ENCODE results near the gene RHAG.

- no peak for TF ChIP-seq POLR2AphosphoS5 (IDR thresholded peaks at IDR 0.05; ENCODE audit: low read depth, low read length)
- no peak for TF ChIP-seq FOXP2 (optimal IDR thresholded peaks at IDR 0.05; ENCODE audit: borderline replicate concordance, extremely low read depth, extremely low read length, insufficient read depth)
- TF ChIP-seq, protein P1, sequence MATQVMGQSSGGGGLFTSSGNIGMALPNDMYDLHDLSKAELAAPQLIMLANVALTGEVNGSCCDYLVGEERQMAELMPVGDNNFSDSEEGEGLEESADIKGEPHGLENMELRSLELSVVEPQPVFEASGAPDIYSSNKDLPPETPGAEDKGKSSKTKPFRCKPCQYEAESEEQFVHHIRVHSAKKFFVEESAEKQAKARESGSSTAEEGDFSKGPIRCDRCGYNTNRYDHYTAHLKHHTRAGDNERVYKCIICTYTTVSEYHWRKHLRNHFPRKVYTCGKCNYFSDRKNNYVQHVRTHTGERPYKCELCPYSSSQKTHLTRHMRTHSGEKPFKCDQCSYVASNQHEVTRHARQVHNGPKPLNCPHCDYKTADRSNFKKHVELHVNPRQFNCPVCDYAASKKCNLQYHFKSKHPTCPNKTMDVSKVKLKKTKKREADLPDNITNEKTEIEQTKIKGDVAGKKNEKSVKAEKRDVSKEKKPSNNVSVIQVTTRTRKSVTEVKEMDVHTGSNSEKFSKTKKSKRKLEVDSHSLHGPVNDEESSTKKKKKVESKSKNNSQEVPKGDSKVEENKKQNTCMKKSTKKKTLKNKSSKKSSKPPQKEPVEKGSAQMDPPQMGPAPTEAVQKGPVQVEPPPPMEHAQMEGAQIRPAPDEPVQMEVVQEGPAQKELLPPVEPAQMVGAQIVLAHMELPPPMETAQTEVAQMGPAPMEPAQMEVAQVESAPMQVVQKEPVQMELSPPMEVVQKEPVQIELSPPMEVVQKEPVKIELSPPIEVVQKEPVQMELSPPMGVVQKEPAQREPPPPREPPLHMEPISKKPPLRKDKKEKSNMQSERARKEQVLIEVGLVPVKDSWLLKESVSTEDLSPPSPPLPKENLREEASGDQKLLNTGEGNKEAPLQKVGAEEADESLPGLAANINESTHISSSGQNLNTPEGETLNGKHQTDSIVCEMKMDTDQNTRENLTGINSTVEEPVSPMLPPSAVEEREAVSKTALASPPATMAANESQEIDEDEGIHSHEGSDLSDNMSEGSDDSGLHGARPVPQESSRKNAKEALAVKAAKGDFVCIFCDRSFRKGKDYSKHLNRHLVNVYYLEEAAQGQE (IDR thresholded peaks at IDR 0.05; ENCODE audit: insufficient read depth in 1 of 2, low read depth in 2 of 2, low read length in 2 of 2) = no peak
These were observed 28.2 kb upstream of the RHAG start for GRCh38 chr6:49664817-49665216.

Data from PFSK-1 (cell line).